ENCODE data around the gene SLC5A3. TPM values are rescaled to one million over a fixed set of nuclear protein-coding genes. Genes with fewer than 3 reads are reported as not detected.

The SLC5A3 gene
- total and polyA plus RNA-seq, 4 donors = 3.0 to 82.3 (median 14.2) TPM

- H3K9me3 ChIP-seq (ENCODE audit: control insufficient read depth, low read length) = no peaks in the 10 kb centered on the region
- no peaks in the 10 kb centered on the region for H3K4me1 ChIP-seq (ENCODE audit: control insufficient read depth in 1 of 2, insufficient read depth in 2 of 2, low read length in 2 of 2)
- DNase-seq (no peak), ATAC-seq (ENCODE audit: low FRiP score) (no peak)
- intact Hi-C loops (cut with DNase I) = no loop called here
- H3K27ac ChIP-seq (ENCODE audit: low read depth in 1 of 2, low read length in 2 of 2) = no peak overlapping the region
- WGBS, 2 donors = 86 to 87% methylated on average over 4 of the region's 4 CpGs
- H3K27me3 ChIP-seq (ENCODE audit: control insufficient read depth in 1 of 2, insufficient read depth in 2 of 2, low read length in 1 of 2) = no peaks in the 10 kb centered on the region
- no peak overlapping the region for H3K4me3 ChIP-seq (ENCODE audit: low read length in 2 of 2)
- no peaks in the 10 kb centered on the region for H3K36me3 ChIP-seq (ENCODE audit: control insufficient read depth in 1 of 2, insufficient read depth in 2 of 2, low read length in 1 of 2)
Observed at GRCh38 chr21:34054259-34054658, 19.1 kb upstream of the SLC5A3 start.

DNA sequence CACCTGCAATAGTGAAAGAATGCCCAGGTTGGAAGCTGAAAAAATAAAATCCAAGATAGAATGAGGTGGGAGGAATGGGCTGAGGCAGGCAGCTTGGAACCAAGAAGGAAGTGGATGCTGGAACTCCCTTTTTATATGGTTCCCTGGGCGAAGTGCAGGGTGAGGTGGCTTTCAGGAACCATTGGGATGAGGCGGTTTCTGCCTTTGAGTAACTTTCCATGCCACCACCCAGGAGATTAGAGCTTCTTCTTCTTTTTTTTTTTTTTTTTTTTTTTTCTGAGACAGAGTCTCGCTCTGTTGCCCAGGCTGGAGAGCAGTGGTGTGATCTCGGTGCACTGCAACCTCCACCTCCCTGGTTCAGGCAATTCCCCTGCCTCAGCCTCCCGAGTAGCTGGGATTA is 17.8 kb upstream of the SLC5A3 start:
- ATAC-seq (ENCODE audit: low FRiP score) (no peak), DNase-seq (no peak)
- Histone ChIP-seq H3K27me3 (ENCODE audit: control insufficient read depth in 1 of 2, insufficient read depth in 2 of 2, low read length in 1 of 2) (no peaks in the 10 kb centered on the region), H3K36me3 (ENCODE audit: control insufficient read depth in 1 of 2, insufficient read depth in 2 of 2, low read length in 1 of 2) (no peaks in the 10 kb centered on the region), H3K9me3 (ENCODE audit: control insufficient read depth, low read length) (no peaks in the 10 kb centered on the region), H3K4me1 (ENCODE audit: control insufficient read depth in 1 of 2, insufficient read depth in 2 of 2, low read length in 2 of 2) (no peaks in the 10 kb centered on the region), H3K27ac (ENCODE audit: low read depth in 1 of 2, low read length in 2 of 2) (no peak overlapping the region), H3K4me3 (ENCODE audit: low read length in 2 of 2) (no peak overlapping the region)
- intact Hi-C loops (cut with DNase I) = no loop called here
- 92 to 98% methylated on average over 5 of the region's 5 CpGs for WGBS, 2 donors

DNA sequence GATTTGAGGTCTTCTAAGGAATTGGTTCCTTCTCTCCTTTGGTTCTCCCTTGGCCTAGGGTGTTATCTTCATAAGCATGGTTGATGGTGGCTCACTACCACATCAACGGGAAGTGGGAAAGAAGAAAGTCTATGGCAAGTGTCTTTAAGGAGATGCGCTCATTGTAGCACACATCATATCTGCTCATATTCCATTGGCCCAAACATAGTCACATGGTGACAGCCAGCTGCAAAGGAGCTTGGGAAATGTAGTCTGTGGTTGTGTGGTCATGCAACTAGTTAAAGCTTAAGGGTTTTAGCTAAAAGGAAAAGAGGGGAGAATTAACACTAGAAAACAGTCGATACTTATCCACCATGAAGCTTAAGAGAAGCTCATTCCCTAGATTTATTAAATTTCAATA is 11.4 kb upstream of the SLC5A3 start:
- 92 to 95% methylated on average over 3 of the region's 3 CpGs for WGBS, 2 donors
- Histone ChIP-seq H3K4me3 (ENCODE audit: low read length in 2 of 2) (no peak overlapping the region), H3K4me1 (ENCODE audit: control insufficient read depth in 1 of 2, insufficient read depth in 2 of 2, low read length in 2 of 2) (no peaks in the 10 kb centered on the region), H3K36me3 (ENCODE audit: control insufficient read depth in 1 of 2, insufficient read depth in 2 of 2, low read length in 1 of 2) (no peaks in the 10 kb centered on the region), H3K9me3 (ENCODE audit: control insufficient read depth, low read length) (no peaks in the 10 kb centered on the region), H3K27ac (ENCODE audit: low read depth in 1 of 2, low read length in 2 of 2) (no peak overlapping the region), H3K27me3 (ENCODE audit: control insufficient read depth in 1 of 2, insufficient read depth in 2 of 2, low read length in 1 of 2) (no peaks in the 10 kb centered on the region)
- intact Hi-C loops (cut with DNase I) = loop anchor here in 1 of 2 donors (10.0 kb wide), 1 partner anchor 57 kb away; no protein-coding TSS in a partner anchor
- DNase-seq (no peak), ATAC-seq (ENCODE audit: low FRiP score) (no peak)

DNA sequence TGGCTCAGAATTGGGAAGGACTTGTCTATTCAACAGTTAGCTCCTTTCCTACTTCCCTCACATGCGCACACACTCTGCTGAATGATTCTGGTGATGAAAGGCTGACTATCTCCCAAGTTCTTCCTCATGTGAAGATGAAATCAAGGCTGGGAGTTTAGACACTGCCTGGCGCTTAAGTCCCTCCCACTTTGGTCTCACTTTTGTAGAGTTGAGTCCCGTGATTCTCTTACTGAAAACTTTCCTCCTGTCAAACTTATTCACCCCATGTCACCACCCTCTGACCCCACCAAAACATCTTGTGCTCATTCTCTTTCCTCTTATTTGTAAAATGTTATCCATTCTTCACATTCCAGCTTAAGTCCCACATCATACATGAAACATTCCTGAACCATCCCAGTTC is 8.4 kb upstream of the SLC5A3 start:
- intact Hi-C loops (cut with DNase I) = loop anchor here in 1 of 2 donors (10.0 kb wide), 1 partner anchor 60 kb away; no protein-coding TSS in a partner anchor
- WGBS, 2 donors = 76 to 81% methylated on average over 3 of the region's 3 CpGs

DNA sequence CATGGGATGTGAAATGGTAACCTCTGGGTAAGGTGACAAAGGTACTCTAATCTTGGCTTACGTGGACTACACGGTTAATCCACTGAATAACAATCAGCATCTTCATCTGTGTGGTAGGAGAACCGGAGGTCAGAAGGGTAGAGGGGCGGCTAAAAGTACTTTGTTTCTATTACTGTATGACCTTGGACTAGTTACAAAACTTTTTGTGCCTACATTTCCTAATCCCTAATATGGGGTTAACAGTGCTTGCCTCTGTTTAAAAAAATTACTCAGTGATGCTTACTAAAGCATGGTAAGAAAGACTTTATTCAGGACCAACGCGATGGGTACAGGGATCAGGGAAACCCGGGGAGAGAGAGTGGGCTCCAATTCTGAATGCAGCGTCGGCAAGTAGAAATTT is 1.7 kb upstream of the SLC5A3 start:
- intact Hi-C loops (cut with DNase I) = loop anchor here (5.0 to 10.0 kb wide), 3 partner anchors 53 to 276 kb away; no protein-coding TSS in a partner anchor
- ATAC-seq (ENCODE audit: low FRiP score) (no peak), DNase-seq (no peak)
- Histone ChIP-seq H3K4me1 (ENCODE audit: control insufficient read depth in 1 of 2, insufficient read depth in 2 of 2, low read length in 2 of 2) (no peaks in the 10 kb centered on the region), H3K36me3 (ENCODE audit: control insufficient read depth in 1 of 2, insufficient read depth in 2 of 2, low read length in 1 of 2) (no peaks in the 10 kb centered on the region), H3K27me3 (ENCODE audit: control insufficient read depth in 1 of 2, insufficient read depth in 2 of 2, low read length in 1 of 2) (no peaks in the 10 kb centered on the region), H3K4me3 (ENCODE audit: low read length in 2 of 2) (no peak overlapping the region), H3K27ac (ENCODE audit: low read depth in 1 of 2, low read length in 2 of 2) (no peak overlapping the region), H3K9me3 (ENCODE audit: control insufficient read depth, low read length) (no peaks in the 10 kb centered on the region)
- WGBS, 2 donors = 70 to 77% methylated on average over 9 of the region's 9 CpGs

More for the DNA sequence above, 8.4 kb upstream of the SLC5A3 start:
- H3K4me1 ChIP-seq (ENCODE audit: control insufficient read depth in 1 of 2, insufficient read depth in 2 of 2, low read length in 2 of 2) = no peaks in the 10 kb centered on the region
- H3K27ac ChIP-seq (ENCODE audit: low read depth in 1 of 2, low read length in 2 of 2) = no peak overlapping the region
- H3K27me3 ChIP-seq (ENCODE audit: control insufficient read depth in 1 of 2, insufficient read depth in 2 of 2, low read length in 1 of 2) = no peaks in the 10 kb centered on the region
- no peaks in the 10 kb centered on the region for H3K36me3 ChIP-seq (ENCODE audit: control insufficient read depth in 1 of 2, insufficient read depth in 2 of 2, low read length in 1 of 2)
- H3K4me3 ChIP-seq (ENCODE audit: low read length in 2 of 2) = no peak overlapping the region
- H3K9me3 ChIP-seq (ENCODE audit: control insufficient read depth, low read length) = no peaks in the 10 kb centered on the region
- no peak for DNase-seq
- ATAC-seq (ENCODE audit: low FRiP score) = no peak

- peak; percentile 74 for ATAC-seq (ENCODE audit: low FRiP score)
- Histone ChIP-seq H3K9me3 (ENCODE audit: control insufficient read depth, low read length) (no peaks in the 10 kb centered on the region), H3K4me1 (ENCODE audit: control insufficient read depth in 1 of 2, insufficient read depth in 2 of 2, low read length in 2 of 2) (no peaks in the 10 kb centered on the region), H3K4me3 (ENCODE audit: low read length in 2 of 2) (peak overlapping the region in 1 of 2 donors; percentile 39), H3K36me3 (ENCODE audit: control insufficient read depth in 1 of 2, insufficient read depth in 2 of 2, low read length in 1 of 2) (no peaks in the 10 kb centered on the region), H3K27ac (ENCODE audit: low read depth in 1 of 2, low read length in 2 of 2) (peak overlapping the region; percentile 46 to 75), H3K27me3 (ENCODE audit: control insufficient read depth in 1 of 2, insufficient read depth in 2 of 2, low read length in 1 of 2) (no peaks in the 10 kb centered on the region)
- intact Hi-C loops (cut with DNase I) = loop anchor here (5.0 to 10.0 kb wide), 3 partner anchors 52 to 275 kb away; no protein-coding TSS in a partner anchor
- DNase-seq = peak; percentile 80 to 90
- 23 to 24% methylated on average over 28 to 32 of the region's 32 CpGs for WGBS, 2 donors
Observed at GRCh38 chr21:34072145-34073031, 990 bp upstream of the SLC5A3 start.

- peak overlapping the region; percentile 63 to 96 for H3K27ac ChIP-seq (ENCODE audit: low read depth in 1 of 2, low read length in 2 of 2)
- H3K4me1 ChIP-seq (ENCODE audit: control insufficient read depth in 1 of 2, insufficient read depth in 2 of 2, low read length in 2 of 2) = peaks cover 0 to 3% of the 10 kb centered on the region in 2 donors
- H3K9me3 ChIP-seq (ENCODE audit: control insufficient read depth, low read length) = no peaks in the 10 kb centered on the region
- H3K4me3 ChIP-seq (ENCODE audit: low read length in 2 of 2) = peak overlapping the region; percentile 93 to 100
- intact Hi-C loops (cut with DNase I) = loop anchor here (2.0 to 10.0 kb wide), 4 partner anchors 51 to 273 kb away; no protein-coding TSS in a partner anchor
- WGBS, 2 donors = 0% methylated on average over 71 to 95 of the region's 95 CpGs
- H3K27me3 ChIP-seq (ENCODE audit: control insufficient read depth in 1 of 2, insufficient read depth in 2 of 2, low read length in 1 of 2) = no peaks in the 10 kb centered on the region
- ATAC-seq (ENCODE audit: low FRiP score) = peak; percentile 44
- DNase-seq = peak; percentile 62 to 84
- no peaks in the 10 kb centered on the region for H3K36me3 ChIP-seq (ENCODE audit: control insufficient read depth in 1 of 2, insufficient read depth in 2 of 2, low read length in 1 of 2)
Observed at GRCh38 chr21:34073749-34074282, 438 bp downstream of the SLC5A3 start.

GRCh38 chr21:34074283-34075090 is 1.1 kb downstream of the SLC5A3 start:
- Histone ChIP-seq H3K27me3 (ENCODE audit: control insufficient read depth in 1 of 2, insufficient read depth in 2 of 2, low read length in 1 of 2) (no peaks in the 10 kb centered on the region), H3K27ac (ENCODE audit: low read depth in 1 of 2, low read length in 2 of 2) (peak overlapping the region in 1 of 2 donors; percentile 38), H3K36me3 (ENCODE audit: control insufficient read depth in 1 of 2, insufficient read depth in 2 of 2, low read length in 1 of 2) (no peaks in the 10 kb centered on the region), H3K4me3 (ENCODE audit: low read length in 2 of 2) (peak overlapping the region; percentile 93 to 100), H3K4me1 (ENCODE audit: control insufficient read depth in 1 of 2, insufficient read depth in 2 of 2, low read length in 2 of 2) (peaks cover 0 to 4% of the 10 kb centered on the region in 2 donors), H3K9me3 (ENCODE audit: control insufficient read depth, low read length) (no peaks in the 10 kb centered on the region)
- ATAC-seq (ENCODE audit: low FRiP score) (no peak), DNase-seq (no peak)
- intact Hi-C loops (cut with DNase I) = loop anchor here (2.0 to 10.0 kb wide), 5 partner anchors 50 to 273 kb away; no protein-coding TSS in a partner anchor
- 3 to 4% methylated on average over 32 of the region's 32 CpGs for WGBS, 2 donors
